Mammary epithelial cell (primary cell): ENCODE measurements around the gene LASP1.

Source experiments
- CTCF ChIP-seq, 2 donors: IDR thresholded peaks in 1 of 2; conservative IDR thresholded peaks in 1 of 2; 2 replicates each; pipeline ENCODE4 v1.5.1; 2011 to 2012; ENCODE audit warnings: inconsistent platforms in 2 of 2, low read length in 2 of 2, mild to moderate bottlenecking in 2 of 2, control low read depth in 1 of 2, low read depth in 1 of 2; ENCODE audit not compliant: insufficient read depth in 1 of 2; ENCODE audit errors: extremely low read depth in 1 of 2
- EZH2 ChIP-seq: IDR thresholded peaks from 2 replicates; pipeline ENCODE4 v1.6.1; 2012; ENCODE audit warnings: low read length, inconsistent platforms, borderline replicate concordance

- TF ChIP-seq CTCF (conservative IDR thresholded peaks at IDR 0.05 in 1 of 2, IDR thresholded peaks at IDR 0.05 in 1 of 2; ENCODE audit: extremely low read depth in 1 of 2, insufficient read depth in 1 of 2, low read depth in 1 of 2, low read length in 2 of 2) = no peak
- no peak for TF ChIP-seq EZH2
Observed at GRCh38 chr17:38905375-38905774, 35.5 kb downstream of the LASP1 start.
